ENCODE measurements around the gene C9orf50.

C9orf50 gene

GRCh38 chr9:129648092-129648763 lies 27.3 kb upstream of the C9orf50 start:
- no peak for TF ChIP-seq CTCF (IDR thresholded peaks at IDR 0.05; ENCODE audit: borderline replicate concordance, insufficient read depth, low read depth, low read length)
- no peak overlapping the region for H3K4me3 ChIP-seq (ENCODE audit: low read depth, low read length)

- no peak overlapping the region for H3K4me3 ChIP-seq (ENCODE audit: low read depth, low read length)
- no peak for TF ChIP-seq CTCF (IDR thresholded peaks at IDR 0.05; ENCODE audit: borderline replicate concordance, insufficient read depth, low read depth, low read length)
These were observed 26.7 kb upstream of the C9orf50 start for GRCh38 chr9:129647635-129648034.

- no peak overlapping the region for H3K4me3 ChIP-seq (ENCODE audit: low read depth, low read length)
- TF ChIP-seq CTCF (IDR thresholded peaks at IDR 0.05; ENCODE audit: borderline replicate concordance, insufficient read depth, low read depth, low read length) = no peak
These were observed 25.8 kb upstream of the C9orf50 start for GRCh38 chr9:129646654-129647053.

GRCh38 chr9:129646252-129646651 lies 25.4 kb upstream of the C9orf50 start:
- no peak for TF ChIP-seq CTCF (IDR thresholded peaks at IDR 0.05; ENCODE audit: borderline replicate concordance, insufficient read depth, low read depth, low read length)

GRCh38 chr9:129644902-129645301 lies 24.0 kb upstream of the C9orf50 start:
- no peak overlapping the region for H3K4me3 ChIP-seq (ENCODE audit: low read depth, low read length)
- no peak for TF ChIP-seq CTCF (IDR thresholded peaks at IDR 0.05; ENCODE audit: borderline replicate concordance, insufficient read depth, low read depth, low read length)

More at GRCh38 chr9:129646252-129646651, 25.4 kb upstream of the C9orf50 start:
- H3K4me3 ChIP-seq (ENCODE audit: low read depth, low read length) = no peak overlapping the region

DNA sequence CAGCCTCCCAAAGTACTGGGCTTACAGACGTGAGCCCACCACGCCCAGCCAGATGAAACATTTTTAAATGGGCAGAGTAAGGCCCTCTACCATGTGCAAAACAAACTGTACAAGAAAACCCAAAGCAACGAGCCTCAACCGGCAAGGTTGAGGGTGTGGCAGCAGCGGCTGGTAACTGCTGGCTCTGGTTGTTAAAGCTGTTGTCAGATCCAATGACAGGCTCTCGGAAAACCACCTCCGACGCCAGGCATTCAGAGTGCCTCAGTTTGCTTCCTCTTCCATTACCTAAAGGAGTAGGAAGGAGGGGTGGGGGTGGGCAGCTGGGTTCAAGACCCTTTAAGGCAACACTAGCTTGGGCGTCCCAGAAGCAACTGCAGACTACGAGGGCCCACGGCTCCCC lies 23.5 kb upstream of the C9orf50 start:
- TF ChIP-seq CTCF (IDR thresholded peaks at IDR 0.05; ENCODE audit: borderline replicate concordance, insufficient read depth, low read depth, low read length) = no peak
- H3K4me3 ChIP-seq (ENCODE audit: low read depth, low read length) = no peak overlapping the region

DNA sequence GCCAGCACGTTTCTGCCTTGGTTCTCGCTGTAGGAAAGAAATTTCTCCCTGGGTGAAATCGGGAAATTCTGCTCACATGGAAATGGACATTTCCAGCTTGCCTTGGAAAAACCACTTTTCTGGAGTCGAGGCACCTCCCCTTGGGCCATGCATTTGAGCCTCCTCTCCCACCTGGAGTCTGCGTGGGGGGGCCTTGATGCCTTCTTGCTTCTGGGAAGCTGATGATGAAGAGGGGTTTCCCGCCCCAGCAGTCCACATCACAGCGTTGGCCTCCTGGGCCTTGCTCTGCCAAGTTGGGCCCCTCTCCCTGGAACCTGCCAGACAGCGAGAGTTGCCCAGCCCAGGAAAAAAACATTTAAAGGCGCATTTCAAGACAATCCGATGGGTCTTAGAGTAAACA lies 22.8 kb upstream of the C9orf50 start:
- TF ChIP-seq CTCF (IDR thresholded peaks at IDR 0.05; ENCODE audit: borderline replicate concordance, insufficient read depth, low read depth, low read length) = no peak

More for the DNA sequence above, 22.8 kb upstream of the C9orf50 start:
- H3K4me3 ChIP-seq (ENCODE audit: low read depth, low read length) = no peak overlapping the region
